HCT116 (cell line): ENCODE measurements around the gene SEMA3C.

Source experiments
- EZH2 ChIP-seq: fragments of 200-600 bp; sonication (generic); IDR thresholded peaks from 2 replicates; pipeline ENCODE4 v1.6.1; 2017; ENCODE audit warnings: antibody characterized with exemption, mixed run types
- POLR2A ChIP-seq: IDR thresholded peaks from 2 replicates; pipeline ENCODE4 v1.7.0; 2011; ENCODE audit warnings: borderline replicate concordance; ENCODE audit not compliant: insufficient read depth, insufficient read length; ENCODE audit errors: extremely low read depth
- YY1 ChIP-seq: IDR thresholded peaks from 2 replicates; pipeline ENCODE4 v1.6.1; 2011; ENCODE audit warnings: low read length, low read depth, moderate library complexity, mild to moderate bottlenecking; ENCODE audit not compliant: insufficient replicate concordance; ENCODE audit errors: extremely low read depth
- TF ChIP-seq, protein P1 (sequence below), 3 experiments: fragments of 200-600 bp in 1 of 3; sonication (generic) in 1 of 3; IDR thresholded peaks in 2 of 3; conservative IDR thresholded peaks in 1 of 3; 2 replicates each; pipeline ENCODE4 v1.5.1; 2012 to 2017; ENCODE audit warnings: low read depth in 2 of 3, low read length in 2 of 3, antibody characterized with exemption in 1 of 3, borderline replicate concordance in 1 of 3, control low read depth in 1 of 3, mild to moderate bottlenecking in 1 of 3, mixed read lengths in 1 of 3, mixed run types in 1 of 3, moderate library complexity in 1 of 3; ENCODE audit not compliant: insufficient read depth in 1 of 3
- TF ChIP-seq, protein P2 (sequence below): IDR thresholded peaks from 2 replicates; pipeline ENCODE4 v1.6.1; 2012
- TF ChIP-seq, protein P3 (sequence below): IDR thresholded peaks from 2 replicates; pipeline ENCODE4 v1.6.1; 2012; ENCODE audit warnings: low read depth

DNA sequence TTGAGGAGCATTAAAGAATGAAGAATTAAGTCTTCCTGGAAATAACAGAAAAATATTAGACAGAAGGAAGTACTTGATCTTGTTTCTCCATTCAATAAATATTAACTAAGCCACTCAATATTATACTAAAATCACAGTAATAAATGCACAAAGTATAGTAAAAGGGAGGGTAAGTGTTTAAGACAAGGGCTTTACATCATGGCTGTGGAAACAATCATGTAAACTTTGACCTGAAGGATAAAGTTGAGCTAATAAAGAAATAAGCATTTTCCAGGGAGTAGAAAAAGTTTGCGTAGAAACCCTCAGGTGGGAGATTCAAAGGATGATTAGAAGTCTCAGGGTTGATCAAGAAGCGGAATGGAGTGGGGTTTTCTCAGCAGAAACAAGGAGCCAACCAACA lies 78.2 kb downstream of the SEMA3C start:
- no peak for TF ChIP-seq YY1
- TF ChIP-seq, protein P1, sequence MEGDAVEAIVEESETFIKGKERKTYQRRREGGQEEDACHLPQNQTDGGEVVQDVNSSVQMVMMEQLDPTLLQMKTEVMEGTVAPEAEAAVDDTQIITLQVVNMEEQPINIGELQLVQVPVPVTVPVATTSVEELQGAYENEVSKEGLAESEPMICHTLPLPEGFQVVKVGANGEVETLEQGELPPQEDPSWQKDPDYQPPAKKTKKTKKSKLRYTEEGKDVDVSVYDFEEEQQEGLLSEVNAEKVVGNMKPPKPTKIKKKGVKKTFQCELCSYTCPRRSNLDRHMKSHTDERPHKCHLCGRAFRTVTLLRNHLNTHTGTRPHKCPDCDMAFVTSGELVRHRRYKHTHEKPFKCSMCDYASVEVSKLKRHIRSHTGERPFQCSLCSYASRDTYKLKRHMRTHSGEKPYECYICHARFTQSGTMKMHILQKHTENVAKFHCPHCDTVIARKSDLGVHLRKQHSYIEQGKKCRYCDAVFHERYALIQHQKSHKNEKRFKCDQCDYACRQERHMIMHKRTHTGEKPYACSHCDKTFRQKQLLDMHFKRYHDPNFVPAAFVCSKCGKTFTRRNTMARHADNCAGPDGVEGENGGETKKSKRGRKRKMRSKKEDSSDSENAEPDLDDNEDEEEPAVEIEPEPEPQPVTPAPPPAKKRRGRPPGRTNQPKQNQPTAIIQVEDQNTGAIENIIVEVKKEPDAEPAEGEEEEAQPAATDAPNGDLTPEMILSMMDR (IDR thresholded peaks at IDR 0.05 in 2 of 3, conservative IDR thresholded peaks at IDR 0.05 in 1 of 3; ENCODE audit: borderline replicate concordance in 1 of 3, insufficient read depth in 1 of 3, low read depth in 2 of 3, low read length in 2 of 3): no peak
- no peak for TF ChIP-seq POLR2A
- no peak for TF ChIP-seq EZH2
- TF ChIP-seq, protein P2, sequence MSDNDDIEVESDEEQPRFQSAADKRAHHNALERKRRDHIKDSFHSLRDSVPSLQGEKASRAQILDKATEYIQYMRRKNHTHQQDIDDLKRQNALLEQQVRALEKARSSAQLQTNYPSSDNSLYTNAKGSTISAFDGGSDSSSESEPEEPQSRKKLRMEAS: no peak
- TF ChIP-seq, protein P3, sequence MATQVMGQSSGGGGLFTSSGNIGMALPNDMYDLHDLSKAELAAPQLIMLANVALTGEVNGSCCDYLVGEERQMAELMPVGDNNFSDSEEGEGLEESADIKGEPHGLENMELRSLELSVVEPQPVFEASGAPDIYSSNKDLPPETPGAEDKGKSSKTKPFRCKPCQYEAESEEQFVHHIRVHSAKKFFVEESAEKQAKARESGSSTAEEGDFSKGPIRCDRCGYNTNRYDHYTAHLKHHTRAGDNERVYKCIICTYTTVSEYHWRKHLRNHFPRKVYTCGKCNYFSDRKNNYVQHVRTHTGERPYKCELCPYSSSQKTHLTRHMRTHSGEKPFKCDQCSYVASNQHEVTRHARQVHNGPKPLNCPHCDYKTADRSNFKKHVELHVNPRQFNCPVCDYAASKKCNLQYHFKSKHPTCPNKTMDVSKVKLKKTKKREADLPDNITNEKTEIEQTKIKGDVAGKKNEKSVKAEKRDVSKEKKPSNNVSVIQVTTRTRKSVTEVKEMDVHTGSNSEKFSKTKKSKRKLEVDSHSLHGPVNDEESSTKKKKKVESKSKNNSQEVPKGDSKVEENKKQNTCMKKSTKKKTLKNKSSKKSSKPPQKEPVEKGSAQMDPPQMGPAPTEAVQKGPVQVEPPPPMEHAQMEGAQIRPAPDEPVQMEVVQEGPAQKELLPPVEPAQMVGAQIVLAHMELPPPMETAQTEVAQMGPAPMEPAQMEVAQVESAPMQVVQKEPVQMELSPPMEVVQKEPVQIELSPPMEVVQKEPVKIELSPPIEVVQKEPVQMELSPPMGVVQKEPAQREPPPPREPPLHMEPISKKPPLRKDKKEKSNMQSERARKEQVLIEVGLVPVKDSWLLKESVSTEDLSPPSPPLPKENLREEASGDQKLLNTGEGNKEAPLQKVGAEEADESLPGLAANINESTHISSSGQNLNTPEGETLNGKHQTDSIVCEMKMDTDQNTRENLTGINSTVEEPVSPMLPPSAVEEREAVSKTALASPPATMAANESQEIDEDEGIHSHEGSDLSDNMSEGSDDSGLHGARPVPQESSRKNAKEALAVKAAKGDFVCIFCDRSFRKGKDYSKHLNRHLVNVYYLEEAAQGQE: no peak
